ENCODE results near the gene DHDDS.

The DHDDS gene

DNA sequence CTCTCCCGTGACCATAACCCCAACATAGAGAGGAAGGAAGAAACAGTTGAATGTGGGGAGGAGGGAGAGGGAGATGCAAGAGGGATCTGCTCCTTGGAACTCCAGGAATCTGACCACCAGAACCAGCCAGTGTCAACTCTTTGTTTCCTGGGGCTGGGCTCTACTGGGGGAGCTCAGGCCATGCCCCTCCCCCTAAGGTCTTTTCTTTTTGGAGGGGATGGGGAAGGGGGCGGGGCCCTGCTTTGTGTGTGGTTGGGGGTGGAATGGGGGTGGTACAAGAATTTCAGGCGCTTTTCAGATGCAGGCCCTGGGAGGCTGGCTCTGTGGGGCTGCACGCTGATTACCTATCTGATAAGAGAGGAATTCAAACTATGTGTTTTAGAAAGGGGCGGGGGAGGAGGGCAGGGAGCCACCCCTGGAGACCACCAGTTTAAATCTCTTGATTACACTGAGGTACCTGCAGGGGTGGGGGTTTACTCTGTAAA lies 13.2 kb upstream of the DHDDS start:
- no peak for FAIRE-seq

DNA sequence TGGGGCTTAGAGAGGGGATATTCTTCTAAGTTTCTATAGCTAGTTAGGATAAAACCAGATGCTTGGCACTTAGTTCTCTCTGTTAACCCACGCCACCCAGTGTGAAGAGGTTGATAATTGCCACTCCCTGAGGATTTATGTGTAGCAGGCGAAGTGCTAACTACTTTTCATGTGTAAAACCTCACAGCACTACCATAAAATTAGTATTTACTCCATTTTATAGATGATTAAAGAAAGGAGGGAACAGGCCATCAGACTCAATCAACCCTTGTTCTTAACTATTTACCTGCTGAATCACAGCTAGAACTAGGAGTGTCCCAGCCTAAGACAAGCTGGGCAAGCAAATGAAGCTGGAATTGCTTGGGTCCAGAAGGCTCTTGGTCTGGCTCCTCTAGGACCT lies 12.6 kb upstream of the DHDDS start:
- no peak for FAIRE-seq

DNA sequence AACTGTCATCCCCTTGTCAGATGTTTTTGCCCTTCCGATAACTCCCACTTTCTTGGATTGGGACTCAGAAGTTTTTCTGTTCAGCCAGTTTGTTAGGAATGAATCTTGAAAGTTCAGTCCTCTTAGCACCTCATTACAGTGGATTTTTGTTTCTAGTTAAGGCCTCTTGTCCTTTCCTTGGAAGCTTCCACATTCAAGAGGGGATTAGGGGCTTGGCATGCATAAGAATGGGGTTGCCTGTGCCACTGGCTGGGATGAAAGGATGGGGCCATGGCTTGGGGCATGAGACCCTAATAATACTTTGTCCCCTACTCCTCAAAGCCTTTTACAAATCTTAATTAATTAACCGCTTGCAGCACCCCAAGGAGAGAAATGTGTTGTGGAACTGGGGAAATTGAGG lies 2.4 kb upstream of the DHDDS start:
- no peak for FAIRE-seq

DNA sequence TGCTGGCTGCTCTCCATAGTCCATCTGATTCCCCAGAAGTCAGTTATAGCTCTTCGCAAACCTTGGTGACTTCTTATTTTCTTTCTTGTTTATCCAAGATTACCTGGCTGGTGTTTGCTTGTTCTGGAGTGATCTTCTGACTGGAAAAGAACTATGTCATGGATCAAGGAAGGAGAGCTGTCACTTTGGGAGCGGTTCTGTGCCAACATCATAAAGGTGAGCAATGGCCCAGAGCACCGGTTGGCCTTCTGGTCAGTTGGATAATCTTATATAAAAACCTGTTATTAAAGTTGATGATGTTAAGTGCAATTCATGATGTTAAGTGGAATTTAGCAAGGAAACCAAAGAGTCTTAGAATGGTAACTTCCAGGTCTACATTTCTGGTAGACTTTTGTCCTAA lies 672 bp downstream of the DHDDS start:
- FAIRE-seq: no peak

DNA sequence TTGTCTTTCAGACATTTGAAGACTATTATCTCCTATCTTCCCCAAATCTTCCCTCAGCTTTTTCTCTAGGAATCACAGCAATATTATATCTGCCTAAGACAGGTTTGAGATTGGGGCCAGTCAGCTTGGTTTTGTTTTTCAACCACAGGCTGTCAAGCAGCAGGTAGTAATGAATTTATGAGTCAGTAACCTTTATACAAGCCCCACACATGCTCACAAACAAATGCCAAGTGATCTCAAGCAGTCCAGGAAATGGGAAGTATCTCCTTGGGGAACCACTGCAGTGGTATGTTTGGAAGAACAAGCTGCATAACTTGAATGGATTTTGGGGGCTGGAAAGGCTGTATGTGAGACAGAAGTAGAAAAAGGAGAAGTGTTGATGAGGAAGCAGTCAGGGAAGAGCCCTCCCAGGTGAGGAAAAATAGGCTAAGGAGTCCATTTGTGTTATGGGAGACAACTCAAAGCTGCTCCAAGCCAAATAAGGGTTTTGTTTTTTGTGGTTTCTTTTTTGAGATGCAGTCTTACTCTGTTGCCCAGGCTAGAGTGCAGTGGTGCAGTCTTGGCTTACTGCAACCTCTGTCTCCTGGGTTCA lies 2.1 kb downstream of the DHDDS start:
- no peak for FAIRE-seq

DNA sequence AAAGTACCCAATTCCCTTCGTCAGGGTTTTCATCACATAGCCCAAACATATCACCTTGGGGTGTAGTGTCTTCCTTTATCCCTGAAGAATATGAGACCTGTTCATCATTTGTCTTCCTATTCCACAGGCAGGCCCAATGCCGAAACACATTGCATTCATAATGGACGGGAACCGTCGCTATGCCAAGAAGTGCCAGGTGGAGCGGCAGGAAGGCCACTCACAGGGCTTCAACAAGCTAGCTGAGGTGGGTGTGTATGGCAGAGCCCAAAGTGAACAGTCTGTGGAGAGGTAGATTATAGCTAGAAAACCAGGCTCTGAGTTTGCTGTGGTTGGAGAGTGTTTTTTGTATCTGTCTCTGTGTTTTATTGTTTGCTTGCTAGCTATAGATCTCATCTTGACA lies 5.9 kb downstream of the DHDDS start:
- FAIRE-seq: no peak

DNA sequence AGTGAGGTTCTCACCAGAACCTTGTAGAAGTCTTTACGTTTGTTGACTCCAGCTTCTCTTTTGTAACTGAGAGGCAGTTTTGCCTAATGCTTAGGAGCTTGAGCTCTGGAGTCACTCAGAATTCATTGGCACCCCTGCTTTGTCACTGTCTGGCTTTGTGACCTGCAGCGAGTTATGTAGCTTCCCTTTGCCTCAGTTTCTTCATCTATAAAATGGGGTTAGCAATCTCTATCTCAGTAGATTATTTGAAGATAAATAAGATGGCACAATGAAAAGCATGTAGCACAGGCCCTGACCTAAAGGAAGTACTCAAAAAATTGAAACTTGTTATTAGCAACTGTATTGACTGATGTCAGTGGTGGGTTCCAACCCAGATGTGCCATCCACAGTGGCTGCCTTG lies 8.1 kb downstream of the DHDDS start:
- no peak for FAIRE-seq

DNA sequence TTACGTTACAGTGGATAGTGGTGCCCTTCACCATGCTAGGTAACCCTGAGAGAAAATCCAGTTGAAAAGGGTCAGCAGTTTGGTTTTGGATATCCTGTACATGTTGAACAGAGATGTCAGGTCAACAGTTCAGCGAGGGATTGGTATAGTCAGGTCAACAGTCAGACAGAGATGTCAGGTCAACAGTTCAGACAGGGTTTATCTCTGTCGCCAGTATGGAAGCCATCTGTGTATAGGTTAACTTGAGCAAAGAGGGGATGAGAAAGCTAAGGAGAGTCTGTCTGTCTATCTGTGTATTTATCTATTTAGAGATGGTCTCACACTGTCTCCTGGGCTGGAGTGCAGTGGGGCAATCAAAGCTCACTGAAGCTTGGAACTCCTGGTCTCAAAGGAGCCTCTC lies 17.7 kb downstream of the DHDDS start:
- FAIRE-seq: no peak

DNA sequence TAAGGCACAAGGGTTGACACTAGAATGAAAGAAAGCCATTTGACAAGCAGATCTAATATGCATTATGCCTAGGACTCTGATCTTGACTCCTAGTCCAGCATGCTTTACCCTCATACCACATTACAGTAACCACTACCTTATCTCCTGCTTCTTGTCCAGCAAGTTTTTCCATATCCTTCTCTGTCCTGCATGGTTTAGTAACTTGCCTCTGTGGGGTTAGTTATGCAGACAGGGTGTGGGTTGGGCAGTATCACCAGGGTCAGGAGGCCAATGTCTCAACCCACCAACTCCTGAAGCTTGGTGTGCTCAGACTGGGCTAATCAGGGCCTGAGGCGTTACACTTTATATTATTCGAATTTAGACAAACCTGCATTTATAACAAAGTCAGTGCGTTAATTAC lies 18.8 kb downstream of the DHDDS start:
- FAIRE-seq: no peak

DNA sequence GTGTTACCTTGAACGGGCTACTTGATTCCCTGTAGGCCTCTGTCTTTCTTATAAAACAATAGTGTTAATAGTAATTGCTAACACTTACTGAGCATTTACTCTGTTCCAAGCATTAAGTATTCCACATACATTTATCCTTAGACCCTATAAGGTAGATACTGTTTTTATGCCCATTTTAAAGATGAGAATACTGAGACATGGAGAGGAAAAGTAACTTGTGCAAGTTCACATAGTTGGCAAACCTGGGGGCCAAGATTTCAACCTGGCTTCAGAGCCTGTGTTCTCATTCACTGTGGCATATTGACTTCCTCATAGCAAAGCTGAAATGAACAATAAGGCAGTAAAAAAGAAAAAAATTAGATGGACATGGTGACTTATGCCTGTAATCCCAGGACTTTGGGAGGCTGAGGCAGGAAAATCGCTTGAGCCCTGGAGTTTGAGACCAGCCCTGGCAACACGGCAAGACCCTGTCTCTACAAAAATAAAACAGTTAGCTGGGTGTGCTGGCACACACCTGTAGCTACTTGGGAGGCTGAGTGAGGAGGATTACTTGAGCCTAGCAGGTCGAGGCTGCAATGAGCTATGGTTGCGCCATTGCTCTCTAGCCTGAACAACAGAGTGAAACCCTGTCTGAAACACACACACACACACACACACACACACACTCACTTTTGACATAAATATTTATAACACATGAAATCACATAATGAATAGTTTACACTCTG lies 20.5 kb downstream of the DHDDS start:
- FAIRE-seq: no peak

DNA sequence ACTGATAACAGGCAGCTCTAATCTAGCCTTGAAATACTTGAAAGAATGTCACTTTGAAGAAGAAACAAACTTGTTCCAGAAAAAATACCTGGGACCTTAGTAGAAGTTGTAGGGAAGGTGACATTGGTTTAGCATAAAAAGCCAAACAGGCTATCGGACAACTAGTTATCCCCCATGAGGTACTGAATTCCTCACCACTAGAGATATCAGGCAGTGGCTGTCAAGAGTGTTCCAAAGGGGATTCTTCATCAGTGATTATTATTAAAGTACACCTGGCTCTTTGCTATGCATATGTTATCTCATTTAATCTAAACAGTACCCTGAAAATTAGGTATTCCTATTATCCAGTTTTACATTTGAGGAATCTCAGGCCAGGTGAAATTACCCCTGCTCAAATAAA lies 27.0 kb downstream of the DHDDS start:
- no peak for FAIRE-seq

DNA sequence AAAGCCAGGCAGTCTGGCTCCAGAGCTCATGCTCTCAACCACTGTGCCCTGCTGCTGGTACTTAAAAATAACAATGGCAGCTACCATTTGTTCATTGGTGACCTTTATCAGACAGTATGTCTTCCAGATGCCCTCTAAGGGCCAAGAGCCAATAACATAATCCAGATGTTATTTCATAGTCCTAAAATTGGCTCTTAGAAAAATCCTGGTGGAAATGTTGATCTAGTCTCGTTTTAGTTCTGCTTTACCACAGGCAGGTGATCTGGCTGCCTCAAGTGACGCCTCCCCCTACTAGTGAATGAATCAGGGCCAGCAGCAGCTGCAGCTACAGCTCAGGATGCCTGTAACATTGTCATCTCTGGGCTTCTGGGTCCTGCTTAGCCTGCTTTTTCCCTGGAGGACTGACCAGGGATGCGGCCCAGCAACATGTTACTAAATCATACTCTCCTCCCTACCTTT lies 27.5 kb downstream of the DHDDS start:
- no peak for FAIRE-seq

DNA sequence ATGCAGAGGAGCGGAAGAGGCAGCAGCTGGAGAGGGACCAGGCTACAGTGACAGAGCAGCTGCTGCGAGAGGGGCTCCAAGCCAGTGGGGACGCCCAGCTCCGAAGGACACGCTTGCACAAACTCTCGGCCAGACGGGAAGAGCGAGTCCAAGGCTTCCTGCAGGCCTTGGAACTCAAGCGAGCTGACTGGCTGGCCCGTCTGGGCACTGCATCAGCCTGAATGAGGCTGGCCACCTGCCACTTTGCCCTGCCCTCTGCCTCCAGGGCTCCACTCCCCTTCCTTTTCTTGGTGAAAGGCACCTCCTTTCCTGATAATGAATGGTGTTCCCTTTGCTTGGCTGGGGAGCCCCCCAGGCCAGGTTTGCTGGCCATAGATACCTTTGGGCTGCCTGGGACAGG lies 36.8 kb downstream of the DHDDS start:
- no peak for FAIRE-seq

DNA sequence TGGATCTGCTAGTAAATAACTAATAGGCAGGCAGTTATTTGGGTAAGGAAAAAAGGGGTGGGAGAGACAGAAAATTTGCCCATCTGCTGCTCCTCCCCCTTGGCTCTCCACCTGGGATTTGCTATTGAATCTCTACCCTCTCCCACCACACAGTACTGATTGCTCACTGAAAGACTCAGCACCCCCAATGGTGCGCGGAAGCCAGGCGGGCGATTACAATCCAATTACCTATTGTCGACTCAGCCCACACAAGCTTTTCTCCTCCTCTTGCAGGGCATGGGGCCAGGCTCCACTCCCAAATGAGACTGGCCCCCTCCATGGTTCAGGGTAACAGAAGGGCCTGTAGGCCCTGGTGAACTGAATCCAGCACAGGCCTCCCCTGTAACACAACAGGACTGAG lies 37.4 kb downstream of the DHDDS start:
- no peak for FAIRE-seq

DNA sequence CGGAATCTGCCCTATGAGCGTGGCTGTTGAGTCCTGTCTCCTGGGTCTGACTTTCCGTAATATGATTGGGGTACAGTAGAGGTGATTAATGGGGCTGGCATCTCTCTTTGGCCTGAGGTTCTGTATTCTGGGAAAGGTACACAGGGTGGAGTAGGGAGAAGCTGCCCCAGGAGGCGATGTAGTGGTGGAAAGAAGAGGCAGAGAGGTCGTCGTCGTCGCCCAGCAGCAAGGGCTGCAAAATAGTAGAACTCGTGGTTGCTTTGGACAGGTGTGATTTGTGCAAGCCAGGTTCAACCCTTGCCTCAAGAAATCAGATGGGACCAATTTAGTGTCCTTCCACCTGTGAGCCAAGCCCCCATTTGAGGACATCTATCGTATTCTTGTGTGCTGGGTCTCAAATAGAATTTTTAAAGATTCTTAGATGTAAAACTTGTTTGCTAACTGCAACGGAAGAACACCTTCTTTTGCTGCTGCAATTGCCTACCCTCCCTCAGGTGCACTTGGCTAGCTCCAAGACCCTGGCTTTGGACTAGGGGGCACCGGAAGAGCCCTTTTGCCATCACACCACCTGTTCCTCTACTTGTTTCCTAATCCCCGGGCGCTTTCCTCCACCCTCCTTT lies 38.9 kb downstream of the DHDDS start:
- no peak for FAIRE-seq

DNA sequence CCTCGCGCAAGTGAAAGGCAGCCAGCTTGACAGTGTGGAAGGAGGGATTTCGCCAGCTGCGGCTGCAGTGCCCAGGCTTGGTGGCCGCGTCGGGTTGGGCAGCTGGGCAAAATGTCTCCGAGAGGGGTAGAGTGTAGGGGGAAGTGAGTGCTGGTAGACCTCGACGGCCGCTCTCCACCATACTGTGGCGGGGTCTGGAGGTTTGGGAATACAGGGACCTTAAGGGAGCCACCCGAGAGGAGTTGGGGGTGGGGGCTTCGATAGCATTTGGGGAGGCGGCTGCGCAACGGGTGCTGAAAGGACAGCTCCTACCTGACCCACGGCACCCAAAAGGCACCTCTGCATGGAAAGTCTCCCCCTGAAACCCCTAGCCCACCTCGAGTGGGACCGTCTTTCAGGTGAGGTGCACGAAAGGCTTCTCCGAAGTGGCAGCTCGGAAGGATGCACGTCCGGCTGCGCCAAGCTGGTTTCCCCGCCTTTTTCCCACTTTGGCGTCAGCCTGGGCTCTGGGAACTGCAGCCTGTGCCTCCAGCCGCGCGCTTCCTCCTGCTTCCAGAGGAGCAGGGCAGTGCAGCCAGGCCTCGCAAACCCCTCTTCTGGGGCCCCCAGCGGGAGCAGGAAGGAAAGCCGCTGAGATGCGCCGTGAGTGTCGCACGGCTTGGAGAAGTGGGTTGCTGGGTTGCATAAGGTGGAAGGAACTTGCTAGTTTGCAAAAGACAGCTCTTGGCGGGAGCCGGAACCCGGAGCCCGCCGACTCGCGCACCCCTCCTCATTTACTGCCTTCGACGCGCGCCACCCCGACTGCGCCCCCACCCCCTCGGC lies 39.6 kb downstream of the DHDDS start:
- FAIRE-seq: no peak

DNA sequence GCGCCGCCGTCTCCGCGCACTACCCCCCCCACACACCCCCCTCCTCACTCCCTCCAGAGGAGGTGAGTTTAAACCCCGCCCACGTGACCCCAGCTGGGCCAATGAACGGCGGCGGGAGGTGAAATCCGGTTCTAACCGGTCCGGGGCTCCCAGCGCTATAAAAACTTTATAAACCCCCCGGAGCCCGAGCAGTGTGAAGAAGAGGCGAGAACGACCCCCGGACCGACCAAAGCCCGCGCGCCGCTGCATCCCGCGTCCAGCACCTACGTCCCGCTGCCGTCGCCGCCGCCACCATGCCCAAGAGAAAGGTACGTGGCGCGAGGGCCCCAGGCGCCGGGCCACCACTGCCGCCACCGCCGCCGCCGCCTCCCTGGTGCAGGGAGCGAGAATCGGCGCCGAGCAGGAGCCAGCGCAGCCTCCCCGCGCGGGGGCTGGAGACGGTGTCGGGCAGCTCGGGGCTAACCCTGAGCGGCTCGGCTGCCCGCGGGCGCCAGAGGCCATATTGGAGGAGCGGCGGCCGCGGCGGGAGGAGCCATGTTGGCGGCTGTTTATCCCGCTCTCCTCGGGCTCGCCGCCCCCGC lies 40.3 kb downstream of the DHDDS start, which contains the start of gene HMGN2:
HMGN2 (plus strand) TSS at position 121 of the 581 bp plus-strand sequence; CDS start at position 294, 173 bp downstream.
- FAIRE-seq: no peak

DNA sequence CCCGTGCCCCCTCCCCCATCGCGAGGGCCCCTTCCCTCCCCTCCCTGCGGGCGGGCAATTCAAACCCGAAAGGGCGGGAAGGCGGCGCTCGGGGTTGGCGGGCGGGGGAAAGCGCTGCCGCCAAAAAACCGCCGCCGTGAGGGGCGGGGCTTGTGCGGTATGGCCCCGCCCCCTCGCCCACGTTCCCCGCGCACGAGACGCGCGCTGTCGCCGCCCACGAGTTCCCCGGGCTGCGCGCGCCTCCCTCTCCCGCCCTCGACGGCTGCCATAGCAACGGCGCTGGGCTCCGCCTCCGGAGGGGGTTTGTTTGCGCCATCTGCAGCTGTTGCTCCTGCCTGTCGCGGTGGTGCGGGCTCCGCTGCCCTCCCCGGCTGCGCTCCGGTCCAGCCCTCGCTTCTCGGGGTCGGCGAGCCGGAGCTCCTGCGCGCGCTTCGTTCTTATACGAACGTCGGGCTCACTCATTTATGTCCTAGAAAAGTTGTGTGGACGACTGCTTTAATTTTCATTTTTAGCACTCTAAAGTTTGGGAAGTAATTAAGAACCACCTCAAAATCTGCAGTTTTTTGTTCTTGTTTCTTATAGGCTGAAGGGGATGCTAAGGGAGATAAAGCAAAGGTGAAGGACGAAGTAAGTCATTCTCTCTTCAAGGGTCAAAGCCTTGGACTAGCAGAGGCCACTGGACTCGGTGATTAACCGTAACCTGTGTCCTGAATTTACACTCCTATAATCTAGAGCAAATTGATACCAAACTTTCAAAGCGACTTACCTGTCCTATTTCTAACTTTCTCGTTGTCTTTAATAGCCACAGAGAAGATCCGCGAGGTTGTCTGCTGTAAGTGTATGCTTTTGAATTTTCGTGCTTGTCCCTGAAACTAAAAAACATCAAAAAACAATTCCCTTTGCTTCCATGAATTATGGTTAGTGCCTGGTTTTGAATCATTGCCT lies 41.1 kb downstream of the DHDDS start:
- no peak for FAIRE-seq

DNA sequence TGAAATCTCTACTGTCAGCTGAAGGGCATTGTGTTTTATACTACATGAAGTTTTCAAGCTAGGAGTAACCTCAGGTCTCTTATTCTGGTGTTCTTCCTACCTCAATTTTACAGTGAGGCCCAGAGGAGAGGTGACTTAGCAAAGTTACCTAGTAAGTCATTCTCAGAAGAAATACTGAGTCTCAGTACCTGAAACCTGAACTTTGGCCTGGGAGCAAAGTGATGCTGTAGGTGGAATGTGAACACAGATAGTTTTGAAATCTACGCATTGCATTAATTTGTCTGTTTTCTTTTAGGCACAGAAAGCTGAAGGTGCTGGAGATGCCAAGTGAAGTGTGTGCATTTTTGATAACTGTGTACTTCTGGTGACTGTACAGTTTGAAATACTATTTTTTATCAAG lies 42.7 kb downstream of the DHDDS start:
- no peak for FAIRE-seq

DNA sequence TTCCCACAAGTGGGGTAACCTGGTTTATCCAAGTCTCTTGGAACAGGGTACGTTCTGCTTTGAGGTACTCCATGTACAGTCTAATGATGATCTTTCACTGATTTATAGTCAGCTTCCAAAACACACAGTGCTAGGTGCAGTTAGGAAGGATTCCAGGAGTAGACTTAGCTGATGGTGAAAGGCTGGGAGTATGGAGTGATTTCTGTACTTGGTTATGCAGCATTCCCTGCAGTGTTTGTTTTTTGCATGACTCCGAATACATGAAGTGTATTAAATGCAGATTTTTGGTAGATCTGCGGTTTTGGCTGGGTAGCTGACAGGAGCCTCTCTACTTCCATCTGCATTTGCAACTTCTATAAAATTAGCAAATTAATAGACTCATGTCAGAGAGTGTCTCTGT lies 43.9 kb downstream of the DHDDS start:
- FAIRE-seq: no peak

DNA sequence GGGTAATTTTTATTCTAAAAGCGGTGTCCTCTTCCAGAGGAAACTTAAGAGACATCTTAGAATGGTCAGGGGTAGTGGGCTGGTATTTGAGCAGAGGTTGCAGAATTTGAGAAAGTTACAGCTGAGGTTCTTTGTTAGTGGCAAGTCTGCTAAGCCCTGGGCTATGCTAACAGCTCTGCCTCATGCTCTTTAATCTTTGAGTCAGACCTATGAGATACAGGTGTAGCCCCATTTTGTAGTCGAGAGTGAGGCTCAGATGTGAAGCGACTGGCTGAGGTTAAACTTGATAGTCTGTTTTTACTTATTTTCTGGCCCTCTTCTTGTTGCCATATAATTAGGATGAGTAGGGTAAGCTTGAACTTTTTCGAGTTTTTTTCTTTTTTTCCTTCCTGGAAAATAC lies 44.8 kb downstream of the DHDDS start:
- FAIRE-seq: no peak

Data from islet of Langerhans (tissue), 1 donor.